HG03432 (cell line): ENCODE measurements around the gene OSBPL2.

Source experiments
- ATAC-seq: cut with Tn5 transposase; IDR thresholded peaks from one replicate; pipeline ENCODE4 v1.9.1; 2021; ENCODE audit warnings: mild to moderate bottlenecking, moderate library complexity; ENCODE audit not compliant: unreplicated experiment

Gene OSBPL2

GRCh38 chr20:62237801-62238568 lies at the start of gene OSBPL2:
TSS of gene OSBPL2 (plus strand) at chr20:62238521. CDS start at chr20:62256185, 17,664 bp downstream.
- ATAC-seq, result peak; percentile 97

- ATAC-seq, result no peak
These were observed 47.5 kb upstream of the OSBPL2 start for GRCh38 chr20:62190639-62191411.

- no peak for ATAC-seq
These were observed 46.4 kb upstream of the OSBPL2 start for GRCh38 chr20:62191781-62192559.

- no peak for ATAC-seq
These were observed 45.7 kb upstream of the OSBPL2 start for GRCh38 chr20:62192635-62193034.

- ATAC-seq, result no peak
These were observed 45.0 kb upstream of the OSBPL2 start for GRCh38 chr20:62193079-62194025.

- ATAC-seq, result no peak
These were observed 43.3 kb upstream of the OSBPL2 start for GRCh38 chr20:62195075-62195405.

GRCh38 chr20:62195736-62196135 lies 42.6 kb upstream of the OSBPL2 start:
- ATAC-seq, result no peak

- no peak for ATAC-seq
These were observed 42.0 kb upstream of the OSBPL2 start for GRCh38 chr20:62196286-62196685.

- ATAC-seq, result no peak
These were observed 41.0 kb upstream of the OSBPL2 start for GRCh38 chr20:62197311-62197710.

- ATAC-seq, result no peak
These were observed 40.5 kb upstream of the OSBPL2 start for GRCh38 chr20:62197801-62198200.

- no peak for ATAC-seq
These were observed 39.8 kb upstream of the OSBPL2 start for GRCh38 chr20:62198496-62198895.

GRCh38 chr20:62198931-62199330 lies 39.4 kb upstream of the OSBPL2 start:
- no peak for ATAC-seq

- no peak for ATAC-seq
These were observed 37.7 kb upstream of the OSBPL2 start for GRCh38 chr20:62200491-62201172.

- ATAC-seq, result peak; percentile 89
These were observed 36.9 kb upstream of the OSBPL2 start for GRCh38 chr20:62201173-62202082.

GRCh38 chr20:62202083-62202395 lies 36.3 kb upstream of the OSBPL2 start:
- peak; percentile 22 for ATAC-seq

- ATAC-seq, result no peak
These were observed 35.5 kb upstream of the OSBPL2 start for GRCh38 chr20:62202676-62203377.

GRCh38 chr20:62203378-62204030 lies 34.8 kb upstream of the OSBPL2 start:
- ATAC-seq, result no peak
